Tibial nerve (tissue), 4 donors: Measurements from ENCODE around the gene QPRT.

ENCODE experiments used
- EP300 ChIP-seq, 2 donors: sonication (generic); formaldehyde crosslinking; IDR thresholded peaks; one replicate each; pipeline ENCODE4 v1.6.1; 2017; ENCODE audit warnings: antibody characterized with exemption in 2 of 2, mild to moderate bottlenecking in 1 of 2
- POLR2A ChIP-seq, 2 donors: fragments of 450-650 bp; IDR thresholded peaks; one replicate each; pipeline ENCODE4 v1.6.1; 2017; ENCODE audit warnings: antibody characterized with exemption in 2 of 2, mild to moderate bottlenecking in 2 of 2, moderate library complexity in 2 of 2
- TF ChIP-seq, protein P1 (sequence below), 5 experiments: fragments of 200-600 bp in 3 of 5; fragments of 450-650 bp in 2 of 5; sonication (generic) in 3 of 5; IDR thresholded peaks; one replicate each; pipeline ENCODE4 v1.5.1; 2016 to 2019; ENCODE audit warnings: antibody characterized with exemption in 5 of 5, mild to moderate bottlenecking in 3 of 5, moderate library complexity in 2 of 5

DNA sequence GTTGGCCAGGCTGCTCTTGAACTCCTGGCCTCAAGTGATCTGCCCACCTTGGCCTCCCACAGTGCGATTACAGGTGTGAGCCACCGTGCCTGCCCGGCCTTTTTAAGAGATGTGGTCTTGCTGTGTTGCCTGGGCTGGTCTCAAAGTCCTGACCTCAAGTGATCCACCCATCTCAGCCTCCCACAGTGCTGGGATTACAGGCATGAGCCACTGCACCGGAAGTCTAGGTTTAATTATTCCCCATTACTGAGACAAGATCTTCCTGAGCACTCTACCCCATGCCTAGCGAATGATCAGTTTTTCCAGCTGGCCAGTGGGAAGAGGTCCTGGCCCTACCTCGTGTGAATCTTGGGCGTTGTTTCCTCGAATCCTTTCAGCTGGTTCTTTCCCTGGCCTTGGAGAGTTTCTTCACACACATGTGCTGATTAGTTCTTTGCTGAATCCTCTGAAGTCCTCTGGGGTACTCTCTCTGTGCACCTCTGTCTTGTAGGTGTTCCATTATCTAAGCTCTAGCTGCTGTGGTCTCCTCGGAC, 47.9 kb downstream of the QPRT start:
- TF ChIP-seq, protein P1, sequence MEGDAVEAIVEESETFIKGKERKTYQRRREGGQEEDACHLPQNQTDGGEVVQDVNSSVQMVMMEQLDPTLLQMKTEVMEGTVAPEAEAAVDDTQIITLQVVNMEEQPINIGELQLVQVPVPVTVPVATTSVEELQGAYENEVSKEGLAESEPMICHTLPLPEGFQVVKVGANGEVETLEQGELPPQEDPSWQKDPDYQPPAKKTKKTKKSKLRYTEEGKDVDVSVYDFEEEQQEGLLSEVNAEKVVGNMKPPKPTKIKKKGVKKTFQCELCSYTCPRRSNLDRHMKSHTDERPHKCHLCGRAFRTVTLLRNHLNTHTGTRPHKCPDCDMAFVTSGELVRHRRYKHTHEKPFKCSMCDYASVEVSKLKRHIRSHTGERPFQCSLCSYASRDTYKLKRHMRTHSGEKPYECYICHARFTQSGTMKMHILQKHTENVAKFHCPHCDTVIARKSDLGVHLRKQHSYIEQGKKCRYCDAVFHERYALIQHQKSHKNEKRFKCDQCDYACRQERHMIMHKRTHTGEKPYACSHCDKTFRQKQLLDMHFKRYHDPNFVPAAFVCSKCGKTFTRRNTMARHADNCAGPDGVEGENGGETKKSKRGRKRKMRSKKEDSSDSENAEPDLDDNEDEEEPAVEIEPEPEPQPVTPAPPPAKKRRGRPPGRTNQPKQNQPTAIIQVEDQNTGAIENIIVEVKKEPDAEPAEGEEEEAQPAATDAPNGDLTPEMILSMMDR (IDR thresholded peaks at IDR 0.05) = no peak
- TF ChIP-seq POLR2A (IDR thresholded peaks at IDR 0.05) (no peak), EP300 (IDR thresholded peaks at IDR 0.05) (no peak)
